ENCODE results near the gene MYL10. TPM values are rescaled to one million over a fixed set of nuclear protein-coding genes. Genes with fewer than 3 reads are reported as not detected.

Gene MYL10
- total and polyA plus RNA-seq, 10 of the 15 experiments (the other 5 are each of a cell fraction or from before 2014, with no cell fraction given), result not detected

DNA sequence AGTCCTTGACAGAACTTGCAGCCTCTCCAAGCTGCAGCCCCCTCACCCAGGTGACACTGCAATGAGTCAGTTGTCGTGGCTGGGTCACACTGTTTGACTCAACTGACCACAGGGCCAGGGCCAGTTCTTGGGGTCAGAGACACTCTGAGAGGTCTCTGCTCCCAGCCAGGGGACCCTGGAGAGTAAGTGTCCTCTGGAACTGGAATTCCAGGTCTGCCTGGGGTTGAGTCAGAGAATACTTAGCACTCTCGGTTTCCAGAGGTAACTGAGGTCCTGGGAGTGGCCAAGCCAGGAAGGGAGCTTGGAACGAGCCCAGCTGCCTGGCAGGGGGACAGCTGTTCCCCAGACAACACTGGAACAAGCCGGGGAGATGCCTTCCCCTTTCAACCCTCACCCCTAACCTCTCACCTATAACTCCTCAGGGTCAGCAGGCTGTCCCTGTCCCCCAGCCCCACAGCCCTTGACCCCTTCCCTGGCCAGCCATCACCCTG is 2.2 kb upstream of the MYL10 start (continued):
- TF ChIP-seq, protein P1, sequence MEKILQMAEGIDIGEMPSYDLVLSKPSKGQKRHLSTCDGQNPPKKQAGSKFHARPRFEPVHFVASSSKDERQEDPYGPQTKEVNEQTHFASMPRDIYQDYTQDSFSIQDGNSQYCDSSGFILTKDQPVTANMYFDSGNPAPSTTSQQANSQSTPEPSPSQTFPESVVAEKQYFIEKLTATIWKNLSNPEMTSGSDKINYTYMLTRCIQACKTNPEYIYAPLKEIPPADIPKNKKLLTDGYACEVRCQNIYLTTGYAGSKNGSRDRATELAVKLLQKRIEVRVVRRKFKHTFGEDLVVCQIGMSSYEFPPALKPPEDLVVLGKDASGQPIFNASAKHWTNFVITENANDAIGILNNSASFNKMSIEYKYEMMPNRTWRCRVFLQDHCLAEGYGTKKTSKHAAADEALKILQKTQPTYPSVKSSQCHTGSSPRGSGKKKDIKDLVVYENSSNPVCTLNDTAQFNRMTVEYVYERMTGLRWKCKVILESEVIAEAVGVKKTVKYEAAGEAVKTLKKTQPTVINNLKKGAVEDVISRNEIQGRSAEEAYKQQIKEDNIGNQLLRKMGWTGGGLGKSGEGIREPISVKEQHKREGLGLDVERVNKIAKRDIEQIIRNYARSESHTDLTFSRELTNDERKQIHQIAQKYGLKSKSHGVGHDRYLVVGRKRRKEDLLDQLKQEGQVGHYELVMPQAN (conservative IDR thresholded peaks at IDR 0.05), result no peak
- TF ChIP-seq SUPT20H (IDR thresholded peaks at IDR 0.05; ENCODE audit: borderline replicate concordance, control insufficient read depth, low read depth, low read length) (no peak), PAX8 (IDR thresholded peaks at IDR 0.05) (no peak), BACH1 (IDR thresholded peaks at IDR 0.05; ENCODE audit: borderline replicate concordance) (no peak)
- TF ChIP-seq, protein P2, sequence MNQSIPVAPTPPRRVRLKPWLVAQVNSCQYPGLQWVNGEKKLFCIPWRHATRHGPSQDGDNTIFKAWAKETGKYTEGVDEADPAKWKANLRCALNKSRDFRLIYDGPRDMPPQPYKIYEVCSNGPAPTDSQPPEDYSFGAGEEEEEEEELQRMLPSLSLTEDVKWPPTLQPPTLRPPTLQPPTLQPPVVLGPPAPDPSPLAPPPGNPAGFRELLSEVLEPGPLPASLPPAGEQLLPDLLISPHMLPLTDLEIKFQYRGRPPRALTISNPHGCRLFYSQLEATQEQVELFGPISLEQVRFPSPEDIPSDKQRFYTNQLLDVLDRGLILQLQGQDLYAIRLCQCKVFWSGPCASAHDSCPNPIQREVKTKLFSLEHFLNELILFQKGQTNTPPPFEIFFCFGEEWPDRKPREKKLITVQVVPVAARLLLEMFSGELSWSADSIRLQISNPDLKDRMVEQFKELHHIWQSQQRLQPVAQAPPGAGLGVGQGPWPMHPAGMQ (IDR thresholded peaks at IDR 0.05; ENCODE audit: borderline replicate concordance), result no peak

DNA sequence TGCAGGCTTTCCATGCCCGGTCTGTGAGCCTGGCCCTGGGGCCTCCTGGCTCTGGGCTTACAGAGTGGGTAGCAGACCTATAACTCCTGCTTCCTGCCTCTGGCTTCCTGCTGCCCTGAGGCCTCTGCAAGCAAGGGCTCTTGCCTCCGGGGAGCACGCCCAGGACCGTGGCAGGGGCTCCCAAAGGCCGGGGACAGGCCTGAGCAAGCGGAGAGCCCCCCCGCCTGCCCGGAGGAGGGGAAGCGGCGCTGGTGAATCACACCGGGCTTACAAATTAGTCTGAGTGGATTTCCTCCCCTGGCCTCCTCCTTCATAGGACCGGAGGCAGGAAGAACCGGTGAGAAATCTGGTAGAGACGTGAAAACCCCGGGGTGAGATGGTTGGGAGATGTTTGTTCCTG is 1.5 kb upstream of the MYL10 start:
- Histone ChIP-seq H3K4me3 (no peak overlapping the region), H3K79me2 (ENCODE audit: control insufficient read depth, insufficient read depth, low read length) (no peaks in the 10 kb centered on the region), H3K36me3 (ENCODE audit: control insufficient read depth in 2 of 2, insufficient read depth in 2 of 2, low read length in 1 of 2) (no peaks in the 10 kb centered on the region), H4K20me1 (ENCODE audit: control insufficient read depth, insufficient read depth) (no peaks in the 10 kb centered on the region), H2AFZ (ENCODE audit: control insufficient read depth, low read depth, low read length) (no peak overlapping the region), H3K4me2 (ENCODE audit: control insufficient read depth, insufficient read depth) (no peak overlapping the region), H3K27ac (ENCODE audit: control insufficient read depth, insufficient read depth) (no peak overlapping the region), H3K9ac (ENCODE audit: control insufficient read depth, insufficient read depth, low read length) (no peak overlapping the region), H3K27me3 (replicated peaks in 1 of 2; ENCODE audit: control insufficient read depth in 2 of 2, insufficient read depth in 2 of 2, low read length in 1 of 2) (no peaks in the 10 kb centered on the region; a peak in 2 of 4 replicates), H3K9me3 (replicated peaks; ENCODE audit: control insufficient read depth, insufficient read depth, low read length) (no peaks in the 10 kb centered on the region), H3K4me1 (ENCODE audit: control insufficient read depth, insufficient read depth, low read length) (no peaks in the 10 kb centered on the region)
- ChIA-PET RAD21 (ENCODE audit: unreplicated experiment) (interaction anchor here (0.7 kb wide), 1 partner anchor 10 kb away, joined by 3 read pairs; no protein-coding TSS in a partner anchor), CTCF (no interaction called here), SMC1A (ENCODE audit: uncharacterized antibody, unreplicated experiment) (no interaction called here), POLR2A (no interaction called here)
- intact Hi-C loops (cut with micrococcal nuclease; ENCODE audit: unreplicated experiment), result no loop called here
- DNase-seq (ENCODE audit: low read depth, low spot score), result no peak
- 38% methylated on average over 15 of the region's 15 CpGs for WGBS (ENCODE audit: insufficient coverage, insufficient replicate concordance, low lambda C conversion rate, missing lambda C conversion rate)
- ATAC-seq, result no peak
- TF ChIP-seq SMC3 (IDR thresholded peaks at IDR 0.05; ENCODE audit: borderline replicate concordance, low read length) (no peak), MTA3 (IDR thresholded peaks at IDR 0.05; ENCODE audit: borderline replicate concordance, low read length) (no peak), RAD21 (IDR thresholded peaks at IDR 0.05; ENCODE audit: insufficient read depth, low read depth, low read length) (no peak), STAT3 (IDR thresholded peaks at IDR 0.05; ENCODE audit: low read depth, low read length) (no peak), MYB (IDR thresholded peaks at IDR 0.05; ENCODE audit: borderline replicate concordance, low read depth, low read length) (no peak)
- no peak for FAIRE-seq
- BruUV-seq (replicated peaks), result no TSS peak
- in situ Hi-C loops (cut with MboI), result no loop called here
